ENCODE results near the gene BCL2L12.

The BCL2L12 gene

GRCh38 chr19:49690656-49691242 lies 25.0 kb downstream of the BCL2L12 start, which contains the start of gene CPT1C:
Gene CPT1C (plus strand): TSS chr19:49691116. CDS start chr19:49692253, 1,137 bp downstream.
- Histone ChIP-seq H3K9me2 (replicated peaks; ENCODE audit: insufficient read depth, low read length) (no peaks in the 10 kb centered on the region), H3K4me3 (ENCODE audit: insufficient read depth, low read length, poor library complexity, severe bottlenecking) (no peak within 1 kb of the TSS), H3K9ac (ENCODE audit: low read length) (no peak within 1 kb of the TSS), H3K27ac (ENCODE audit: low read depth, low read length) (no peak within 1 kb of the TSS), H3K9me3 (ENCODE audit: insufficient read depth, low read length) (no peaks in the 10 kb centered on the region), H3F3A (ENCODE audit: insufficient read depth) (peaks cover 17% of the 10 kb centered on the region; the same call in 1 of the 2 replicates), H4K20me1 (ENCODE audit: low read depth, low read length) (no peaks in the 10 kb centered on the region; the same call in 1 of the 2 replicates), H3K79me2 (ENCODE audit: insufficient read depth, low read length) (no peaks in the 10 kb centered on the region), H3K36me3 (ENCODE audit: low read length) (no peaks in the 10 kb centered on the region), H3K4me2 (ENCODE audit: low read depth, low read length, poor library complexity, severe bottlenecking) (peak within 1 kb of the TSS; percentile 10), H2AFZ (ENCODE audit: low read depth, low read length, severe bottlenecking) (no peak within 1 kb of the TSS), H3K27me3 (ENCODE audit: low read length) (no peaks in the 10 kb centered on the region)
- TF ChIP-seq CTCF (IDR thresholded peaks at IDR 0.05; ENCODE audit: insufficient read depth, low read length, poor library complexity, severe bottlenecking) (no peak), EZH2phosphoT487 (conservative IDR thresholded peaks at IDR 0.05; ENCODE audit: low read length) (no peak)

DNA sequence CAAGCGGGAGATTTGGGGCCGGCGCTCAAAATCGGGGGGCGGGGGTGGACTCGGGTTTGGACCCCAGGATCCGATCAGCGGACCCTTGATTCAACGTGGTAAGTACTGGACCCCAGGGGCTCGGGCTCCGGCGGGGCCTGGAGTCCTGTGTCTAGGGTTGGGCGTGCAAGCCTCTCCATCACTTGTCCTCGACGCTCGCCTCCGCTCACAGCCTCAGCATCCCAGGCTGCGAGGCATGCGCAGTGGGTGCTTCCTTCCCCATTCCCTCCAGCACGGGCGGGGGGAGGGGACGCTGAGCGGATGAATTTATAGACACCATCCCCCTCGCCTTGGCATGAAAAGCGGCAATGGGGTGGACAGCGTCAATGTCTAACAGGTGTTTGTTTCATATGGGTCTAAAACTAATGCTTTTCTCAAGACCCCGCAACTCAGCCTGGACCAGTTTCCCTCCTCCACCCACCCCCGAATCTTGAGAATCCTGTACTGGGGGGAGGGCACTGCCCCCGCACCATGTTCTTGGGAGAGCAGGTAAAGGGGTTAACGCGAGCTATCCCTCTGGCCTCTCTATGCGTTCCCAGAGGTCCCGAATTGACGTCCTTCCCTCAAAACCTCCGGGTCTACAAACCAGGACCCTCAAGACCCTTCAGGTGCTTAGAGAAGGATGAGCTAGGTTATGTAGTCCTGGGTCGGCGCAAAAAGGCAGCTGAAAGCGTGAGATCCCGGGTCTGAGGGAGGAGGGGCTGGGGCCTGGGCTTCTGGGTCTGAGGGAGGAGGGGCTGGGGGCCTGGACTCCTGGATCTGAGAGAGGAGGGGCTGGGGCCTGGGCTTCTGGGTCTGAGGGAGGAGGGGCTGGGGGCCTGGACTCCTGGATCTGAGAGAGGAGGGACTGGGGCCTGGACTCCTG lies 25.8 kb downstream of the BCL2L12 start:
- no peak overlapping the region for H3K4me3 ChIP-seq (ENCODE audit: insufficient read depth, low read length, poor library complexity, severe bottlenecking)

GRCh38 chr19:49692147-49692506 lies 26.4 kb downstream of the BCL2L12 start:
- H3K79me2 ChIP-seq (ENCODE audit: insufficient read depth, low read length): no peaks in the 10 kb centered on the region
- H4K20me1 ChIP-seq (ENCODE audit: low read depth, low read length): no peaks in the 10 kb centered on the region; the same call in 1 of the 2 replicates
- H3K27me3 ChIP-seq (ENCODE audit: low read length): no peaks in the 10 kb centered on the region
- H3K27ac ChIP-seq (ENCODE audit: low read depth, low read length): no peak overlapping the region
- no peak for TF ChIP-seq EZH2phosphoT487 (conservative IDR thresholded peaks at IDR 0.05; ENCODE audit: low read length)
- no peak for TF ChIP-seq CTCF (IDR thresholded peaks at IDR 0.05; ENCODE audit: insufficient read depth, low read length, poor library complexity, severe bottlenecking)
- no peak overlapping the region for H3K4me2 ChIP-seq (ENCODE audit: low read depth, low read length, poor library complexity, severe bottlenecking)
- H3K4me3 ChIP-seq (ENCODE audit: insufficient read depth, low read length, poor library complexity, severe bottlenecking): no peak overlapping the region
- H3K9me2 ChIP-seq (replicated peaks; ENCODE audit: insufficient read depth, low read length): no peaks in the 10 kb centered on the region
- no peak overlapping the region for H3K9ac ChIP-seq (ENCODE audit: low read length)
- H3K9me3 ChIP-seq (ENCODE audit: insufficient read depth, low read length): no peaks in the 10 kb centered on the region
- H3F3A ChIP-seq (ENCODE audit: insufficient read depth): peaks cover 17% of the 10 kb centered on the region; the same call in 1 of the 2 replicates
- no peak overlapping the region for H2AFZ ChIP-seq (ENCODE audit: low read depth, low read length, severe bottlenecking)
- H3K36me3 ChIP-seq (ENCODE audit: low read length): no peaks in the 10 kb centered on the region

More for the DNA sequence above, 25.8 kb downstream of the BCL2L12 start:
- Histone ChIP-seq H3K9ac (ENCODE audit: low read length) (no peak overlapping the region), H3F3A (ENCODE audit: insufficient read depth) (peaks cover 17% of the 10 kb centered on the region; the same call in 1 of the 2 replicates), H3K36me3 (ENCODE audit: low read length) (no peaks in the 10 kb centered on the region), H3K9me2 (replicated peaks; ENCODE audit: insufficient read depth, low read length) (no peaks in the 10 kb centered on the region), H3K79me2 (ENCODE audit: insufficient read depth, low read length) (no peaks in the 10 kb centered on the region), H4K20me1 (ENCODE audit: low read depth, low read length) (no peaks in the 10 kb centered on the region; the same call in 1 of the 2 replicates), H3K27ac (ENCODE audit: low read depth, low read length) (no peak overlapping the region), H3K4me2 (ENCODE audit: low read depth, low read length, poor library complexity, severe bottlenecking) (peak overlapping the region; percentile 10), H3K27me3 (ENCODE audit: low read length) (no peaks in the 10 kb centered on the region), H3K9me3 (ENCODE audit: insufficient read depth, low read length) (no peaks in the 10 kb centered on the region), H2AFZ (ENCODE audit: low read depth, low read length, severe bottlenecking) (no peak overlapping the region)
- TF ChIP-seq CTCF (IDR thresholded peaks at IDR 0.05; ENCODE audit: insufficient read depth, low read length, poor library complexity, severe bottlenecking) (no peak), EZH2phosphoT487 (conservative IDR thresholded peaks at IDR 0.05; ENCODE audit: low read length) (no peak)
